GM23338 (cell line): Measurements from ENCODE around the gene KAZN. TPM values are rescaled to one million over a fixed set of nuclear protein-coding genes. Genes with fewer than 3 reads are reported as not detected.

Source experiments
- ATAC-seq: fragments of 200-7000 bp; cut with Tn5 transposase; 3 replicates; pipeline ENCODE4 v1.9.1; 2020
- DNase-seq: peaks from one replicate; pipeline ENCODE4 v3.0.0-alpha.2; 2015; ENCODE audit warnings: low spot score
- H2AFZ ChIP-seq: fragments of 200-600 bp; sonication (generic); 2 replicates; pipeline ENCODE4 v1.8.0; 2016; ENCODE audit warnings: antibody characterized with exemption, mild to moderate bottlenecking, moderate library complexity
- H3F3A ChIP-seq: fragments of 200-600 bp; sonication (generic); replicated peaks from 2 replicates; pipeline ENCODE4 v1.8.0; 2017; ENCODE audit warnings: antibody characterized with exemption, mixed run types, low read depth
- H3K27ac ChIP-seq: fragments of 200-600 bp; sonication (generic); 2 replicates; pipeline ENCODE4 v1.6.1; 2016; ENCODE audit warnings: low read depth
- H3K27me3 ChIP-seq: fragments of 200-600 bp; sonication (generic); 2 replicates; pipeline ENCODE4 v1.8.0; 2016; ENCODE audit warnings: mild to moderate bottlenecking, mixed run types, moderate library complexity; ENCODE audit not compliant: insufficient read depth
- H3K36me3 ChIP-seq: fragments of 200-600 bp; sonication (generic); 2 replicates; pipeline ENCODE4 v1.8.0; 2016; ENCODE audit warnings: mild to moderate bottlenecking; ENCODE audit not compliant: insufficient read depth
- H3K4me1 ChIP-seq: fragments of 200-600 bp; sonication (generic); 2 replicates; pipeline ENCODE4 v1.8.0; 2016; ENCODE audit warnings: mild to moderate bottlenecking, moderate library complexity; ENCODE audit not compliant: insufficient read depth
- H3K4me2 ChIP-seq: fragments of 200-600 bp; sonication (generic); 2 replicates; pipeline ENCODE4 v1.7.1; 2017; ENCODE audit warnings: mixed run types
- H3K4me3 ChIP-seq: fragments of 200-600 bp; sonication (generic); 2 replicates; pipeline ENCODE4 v1.6.1; 2016; ENCODE audit warnings: mixed run types
- H3K79me2 ChIP-seq: fragments of 200-600 bp; sonication (generic); replicated peaks from 2 replicates; pipeline ENCODE4 v1.8.0; 2017; ENCODE audit warnings: mild to moderate bottlenecking; ENCODE audit not compliant: insufficient read depth
- H3K9me2 ChIP-seq: fragments of 200-600 bp; sonication (generic); 2 replicates; pipeline ENCODE4 v1.8.0; 2017; ENCODE audit not compliant: insufficient read depth
- H4K20me1 ChIP-seq: fragments of 200-600 bp; sonication (generic); replicated peaks from 2 replicates; pipeline ENCODE4 v1.8.0; 2017; ENCODE audit warnings: mild to moderate bottlenecking; ENCODE audit not compliant: insufficient read depth
- H3K27ac Mint-ChIP-seq: 2 replicates; pipeline ENCODE4 v1.8.0; 2020; ENCODE audit warnings: inconsistent platforms, mild to moderate bottlenecking, moderate library complexity, mixed read lengths
- H3K27me3 Mint-ChIP-seq: 3 replicates; pipeline ENCODE4 v1.8.0; 2022; ENCODE audit warnings: low read depth, mild to moderate bottlenecking, moderate library complexity, mixed read lengths, inconsistent platforms; ENCODE audit not compliant: insufficient read depth, poor library complexity
- H3K36me3 Mint-ChIP-seq: 3 replicates; pipeline ENCODE4 v1.8.0; 2021; ENCODE audit warnings: low read depth, mild to moderate bottlenecking, inconsistent platforms, moderate library complexity, mixed read lengths
- H3K4me1 Mint-ChIP-seq: 3 replicates; pipeline ENCODE4 v1.8.0; 2020; ENCODE audit warnings: mild to moderate bottlenecking, inconsistent platforms, mixed read lengths
- H3K4me3 Mint-ChIP-seq: 3 replicates; pipeline ENCODE4 v1.8.0; 2021; ENCODE audit warnings: moderate library complexity, mild to moderate bottlenecking, inconsistent platforms, mixed read lengths
- H3K9me3 Mint-ChIP-seq: 3 replicates; pipeline ENCODE4 v1.8.0; 2020; ENCODE audit warnings: moderate library complexity, mild to moderate bottlenecking, inconsistent platforms, mixed read lengths
- CREB1 ChIP-seq: fragments of 250-450 bp; sonication (Bioruptor Pico); IDR thresholded peaks from 2 replicates; pipeline ENCODE4 v1.5.0; 2020; ENCODE audit warnings: low read depth, mild to moderate bottlenecking, moderate library complexity
- CTCF ChIP-seq, 2 experiments: fragments of 200-600 bp in 1 of 2; sonication (generic) in 1 of 2; conservative IDR thresholded peaks; 2 replicates each; pipeline versions ENCODE4 v1.5.1 to v1.6.1; 2016 to 2017; ENCODE audit warnings: antibody characterized with exemption in 2 of 2, low read depth in 2 of 2, mild to moderate bottlenecking in 2 of 2, moderate library complexity in 1 of 2
- EZH2 ChIP-seq: fragments of 200-600 bp; sonication (generic); IDR thresholded peaks from one replicate; pipeline ENCODE4 v1.8.0; 2017; ENCODE audit warnings: antibody characterized with exemption, mild to moderate bottlenecking, low read depth; ENCODE audit not compliant: unreplicated experiment
- EZH2phosphoT487 ChIP-seq: fragments of 200-600 bp; sonication (generic); IDR thresholded peaks from one replicate; pipeline ENCODE4 v1.8.1; 2018; ENCODE audit warnings: antibody characterized with exemption; ENCODE audit not compliant: unreplicated experiment
- JUNB ChIP-seq: IDR thresholded peaks from one replicate; pipeline ENCODE4 v1.6.1; 2016; ENCODE audit warnings: antibody characterized with exemption; ENCODE audit not compliant: unreplicated experiment
- NANOG ChIP-seq: IDR thresholded peaks from 2 replicates; pipeline ENCODE4 v1.6.1; 2016; ENCODE audit warnings: antibody characterized with exemption, borderline replicate concordance
- POLR2AphosphoS5 ChIP-seq: IDR thresholded peaks from 2 replicates; pipeline ENCODE4 v1.6.1; 2016; ENCODE audit warnings: antibody characterized with exemption, low read depth
- REST ChIP-seq: IDR thresholded peaks from one replicate; pipeline ENCODE4 v1.6.1; 2018; ENCODE audit warnings: antibody characterized with exemption; ENCODE audit not compliant: unreplicated experiment
- STAT1 ChIP-seq: IDR thresholded peaks from one replicate; pipeline ENCODE4 v1.6.1; 2016; ENCODE audit warnings: antibody characterized with exemption; ENCODE audit not compliant: unreplicated experiment
- ZNF114 ChIP-seq: fragments of 250-450 bp; sonication (Bioruptor Pico); IDR thresholded peaks from 2 replicates; pipeline ENCODE4 v1.5.0; 2020; ENCODE audit warnings: mild to moderate bottlenecking, moderate library complexity
- polyA plus RNA-seq: library from polyadenylated mRNA; unstranded; fragments of >200 nt; fragmentation: Nextera tagmentation; extraction: Ambion mirVana; gene quantifications from 2 replicates; pipeline ENCODE4 v1.2.1, GENCODE V29; 2016
- total RNA-seq: library from RNA; depleted of rRNA; stranded (reverse); fragments of >200 nt; shearing (Covaris generic); gene quantifications from 2 replicates; pipeline ENCODE4 v1.2.3, GENCODE V29; 2014
- TF ChIP-seq, protein P1 (sequence below): fragments of 250-450 bp; sonication (Bioruptor Pico); IDR thresholded peaks from 2 replicates; pipeline ENCODE4 v1.5.0; 2020; ENCODE audit warnings: mild to moderate bottlenecking, moderate library complexity

Gene KAZN
- total and polyA plus RNA-seq, 2 experiments from 2014 or later: 9.9 to 15.0 TPM

DNA sequence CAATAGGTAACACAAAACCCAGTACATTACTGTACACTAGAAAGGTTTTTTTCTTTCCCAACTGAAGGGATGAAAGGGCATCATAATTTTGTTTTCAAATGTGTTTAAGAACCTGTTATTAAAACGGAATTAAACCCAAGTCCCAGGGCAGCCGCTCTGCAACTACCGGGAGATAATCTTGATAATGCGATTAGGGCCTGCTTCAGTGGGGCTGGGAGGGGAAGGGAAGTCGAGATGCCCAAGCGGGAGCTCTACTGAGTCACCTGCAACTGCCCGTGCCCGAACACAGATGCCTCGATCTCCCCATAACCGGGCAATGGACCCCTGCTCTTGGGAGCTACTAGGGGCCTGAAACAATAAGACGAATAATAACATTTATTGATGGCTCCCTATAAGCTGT is 61.4 kb downstream of the KAZN start:
- no peak overlapping the region for H2AFZ ChIP-seq
- H3K79me2 ChIP-seq: peaks cover 5% of the 10 kb centered on the region; the same call in 1 of the 2 replicates
- H3K27me3 Mint-ChIP-seq: no peaks in the 10 kb centered on the region
- 0 out of 2 replicates have a peak, but pooled peaks cover 4% of the 10 kb centered on the region for H3F3A ChIP-seq
- no peaks in the 10 kb centered on the region for H3K9me2 ChIP-seq
- no peaks in the 10 kb centered on the region for H3K27me3 ChIP-seq
- peaks cover 16% of the 10 kb centered on the region for H3K4me1 Mint-ChIP-seq
- peaks cover 21% of the 10 kb centered on the region for H3K4me1 ChIP-seq
- H3K36me3 ChIP-seq: no peaks in the 10 kb centered on the region
- H3K4me2 ChIP-seq: no peak overlapping the region
- TF ChIP-seq NANOG (no peak), REST (no peak), CTCF (conservative IDR thresholded peaks at IDR 0.05; ENCODE audit: low read depth in 2 of 2) (no peak), CREB1 (no peak), EZH2 (no peak), ZNF114 (CRISPR knock-in tag) (no peak), JUNB (no peak), EZH2phosphoT487 (no peak), POLR2AphosphoS5 (no peak), STAT1 (no peak)
- TF ChIP-seq, protein P1, sequence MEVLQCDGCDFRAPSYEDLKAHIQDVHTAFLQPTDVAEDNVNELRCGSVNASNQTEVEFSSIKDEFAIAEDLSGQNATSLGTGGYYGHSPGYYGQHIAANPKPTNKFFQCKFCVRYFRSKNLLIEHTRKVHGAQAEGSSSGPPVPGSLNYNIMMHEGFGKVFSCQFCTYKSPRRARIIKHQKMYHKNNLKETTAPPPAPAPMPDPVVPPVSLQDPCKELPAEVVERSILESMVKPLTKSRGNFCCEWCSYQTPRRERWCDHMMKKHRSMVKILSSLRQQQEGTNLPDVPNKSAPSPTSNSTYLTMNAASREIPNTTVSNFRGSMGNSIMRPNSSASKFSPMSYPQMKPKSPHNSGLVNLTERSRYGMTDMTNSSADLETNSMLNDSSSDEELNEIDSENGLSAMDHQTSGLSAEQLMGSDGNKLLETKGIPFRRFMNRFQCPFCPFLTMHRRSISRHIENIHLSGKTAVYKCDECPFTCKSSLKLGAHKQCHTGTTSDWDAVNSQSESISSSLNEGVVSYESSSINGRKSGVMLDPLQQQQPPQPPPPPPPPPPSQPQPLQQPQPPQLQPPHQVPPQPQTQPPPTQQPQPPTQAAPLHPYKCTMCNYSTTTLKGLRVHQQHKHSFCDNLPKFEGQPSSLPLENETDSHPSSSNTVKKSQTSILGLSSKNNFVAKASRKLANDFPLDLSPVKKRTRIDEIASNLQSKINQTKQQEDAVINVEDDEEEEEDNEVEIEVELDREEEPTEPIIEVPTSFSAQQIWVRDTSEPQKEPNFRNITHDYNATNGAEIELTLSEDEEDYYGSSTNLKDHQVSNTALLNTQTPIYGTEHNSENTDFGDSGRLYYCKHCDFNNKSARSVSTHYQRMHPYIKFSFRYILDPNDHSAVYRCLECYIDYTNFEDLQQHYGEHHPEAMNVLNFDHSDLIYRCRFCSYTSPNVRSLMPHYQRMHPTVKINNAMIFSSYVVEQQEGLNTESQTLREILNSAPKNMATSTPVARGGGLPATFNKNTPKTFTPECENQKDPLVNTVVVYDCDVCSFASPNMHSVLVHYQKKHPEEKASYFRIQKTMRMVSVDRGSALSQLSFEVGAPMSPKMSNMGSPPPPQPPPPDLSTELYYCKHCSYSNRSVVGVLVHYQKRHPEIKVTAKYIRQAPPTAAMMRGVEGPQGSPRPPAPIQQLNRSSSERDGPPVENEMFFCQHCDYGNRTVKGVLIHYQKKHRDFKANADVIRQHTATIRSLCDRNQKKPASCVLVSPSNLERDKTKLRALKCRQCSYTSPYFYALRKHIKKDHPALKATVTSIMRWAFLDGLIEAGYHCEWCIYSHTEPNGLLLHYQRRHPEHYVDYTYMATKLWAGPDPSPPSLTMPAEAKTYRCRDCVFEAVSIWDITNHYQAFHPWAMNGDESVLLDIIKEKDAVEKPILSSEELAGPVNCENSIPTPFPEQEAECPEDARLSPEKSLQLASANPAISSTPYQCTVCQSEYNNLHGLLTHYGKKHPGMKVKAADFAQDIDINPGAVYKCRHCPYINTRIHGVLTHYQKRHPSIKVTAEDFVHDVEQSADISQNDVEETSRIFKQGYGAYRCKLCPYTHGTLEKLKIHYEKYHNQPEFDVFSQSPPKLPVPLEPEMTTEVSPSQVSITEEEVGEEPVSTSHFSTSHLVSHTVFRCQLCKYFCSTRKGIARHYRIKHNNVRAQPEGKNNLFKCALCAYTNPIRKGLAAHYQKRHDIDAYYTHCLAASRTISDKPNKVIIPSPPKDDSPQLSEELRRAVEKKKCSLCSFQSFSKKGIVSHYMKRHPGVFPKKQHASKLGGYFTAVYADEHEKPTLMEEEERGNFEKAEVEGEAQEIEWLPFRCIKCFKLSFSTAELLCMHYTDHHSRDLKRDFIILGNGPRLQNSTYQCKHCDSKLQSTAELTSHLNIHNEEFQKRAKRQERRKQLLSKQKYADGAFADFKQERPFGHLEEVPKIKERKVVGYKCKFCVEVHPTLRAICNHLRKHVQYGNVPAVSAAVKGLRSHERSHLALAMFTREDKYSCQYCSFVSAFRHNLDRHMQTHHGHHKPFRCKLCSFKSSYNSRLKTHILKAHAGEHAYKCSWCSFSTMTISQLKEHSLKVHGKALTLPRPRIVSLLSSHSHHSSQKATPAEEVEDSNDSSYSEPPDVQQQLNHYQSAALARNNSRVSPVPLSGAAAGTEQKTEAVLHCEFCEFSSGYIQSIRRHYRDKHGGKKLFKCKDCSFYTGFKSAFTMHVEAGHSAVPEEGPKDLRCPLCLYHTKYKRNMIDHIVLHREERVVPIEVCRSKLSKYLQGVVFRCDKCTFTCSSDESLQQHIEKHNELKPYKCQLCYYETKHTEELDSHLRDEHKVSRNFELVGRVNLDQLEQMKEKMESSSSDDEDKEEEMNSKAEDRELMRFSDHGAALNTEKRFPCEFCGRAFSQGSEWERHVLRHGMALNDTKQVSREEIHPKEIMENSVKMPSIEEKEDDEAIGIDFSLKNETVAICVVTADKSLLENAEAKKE (CRISPR knock-in tag): no peak
- no peaks in the 10 kb centered on the region for H3K36me3 Mint-ChIP-seq
- no peak overlapping the region for H3K4me3 ChIP-seq
- H3K9me3 Mint-ChIP-seq: no peaks in the 10 kb centered on the region
- no peak for ATAC-seq
- DNase-seq: no peak
- H3K27ac Mint-ChIP-seq: no peak overlapping the region
- H4K20me1 ChIP-seq: no peaks in the 10 kb centered on the region
- no peak overlapping the region for H3K4me3 Mint-ChIP-seq
- no peak overlapping the region for H3K27ac ChIP-seq
